ENCODE results near the gene WNT3. TPM values are rescaled to one million over a fixed set of nuclear protein-coding genes. Genes with fewer than 3 reads are reported as not detected.

WNT3 gene
- total and polyA plus RNA-seq, 10 donors, result 0.32 to 0.94 (median 0.67) TPM

DNA sequence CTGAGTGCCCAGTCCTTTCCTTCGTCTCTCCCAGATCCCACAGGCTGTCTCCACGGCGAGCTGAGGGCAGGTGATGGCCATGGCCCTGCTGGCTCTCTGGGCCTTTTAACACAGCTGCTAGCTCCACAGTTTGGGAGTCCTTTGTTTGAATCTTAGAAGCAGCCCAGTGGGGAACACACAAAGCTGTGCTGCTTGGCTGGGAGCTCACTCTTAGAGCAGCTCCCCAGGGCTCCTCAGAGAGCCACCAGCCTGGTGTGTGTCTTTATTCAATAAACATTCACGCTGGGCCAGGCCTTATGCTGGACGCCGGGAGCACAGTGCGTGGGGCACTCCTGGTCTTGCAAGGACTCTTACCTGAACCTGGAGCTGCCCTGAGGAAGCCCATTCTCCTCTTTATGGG, 29.7 kb downstream of the WNT3 start:
- Histone ChIP-seq H3K4me1 (no peaks in the 10 kb centered on the region), H3K36me3 (no peaks in the 10 kb centered on the region), H3K9me3 (peaks cover 0 to 12% (median 4%) of the 10 kb centered on the region in 8 donors), H3K4me3 (no peak overlapping the region), H3K27me3 (replicated peaks in 1 of 7) (peaks cover 0 to 38% (median 0%) of the 10 kb centered on the region in 7 donors), H3K27ac (no peak overlapping the region)
- no peak for DNase-seq
- no peak for TF ChIP-seq POLR2A (IDR thresholded peaks at IDR 0.05)
- TF ChIP-seq, protein P1, sequence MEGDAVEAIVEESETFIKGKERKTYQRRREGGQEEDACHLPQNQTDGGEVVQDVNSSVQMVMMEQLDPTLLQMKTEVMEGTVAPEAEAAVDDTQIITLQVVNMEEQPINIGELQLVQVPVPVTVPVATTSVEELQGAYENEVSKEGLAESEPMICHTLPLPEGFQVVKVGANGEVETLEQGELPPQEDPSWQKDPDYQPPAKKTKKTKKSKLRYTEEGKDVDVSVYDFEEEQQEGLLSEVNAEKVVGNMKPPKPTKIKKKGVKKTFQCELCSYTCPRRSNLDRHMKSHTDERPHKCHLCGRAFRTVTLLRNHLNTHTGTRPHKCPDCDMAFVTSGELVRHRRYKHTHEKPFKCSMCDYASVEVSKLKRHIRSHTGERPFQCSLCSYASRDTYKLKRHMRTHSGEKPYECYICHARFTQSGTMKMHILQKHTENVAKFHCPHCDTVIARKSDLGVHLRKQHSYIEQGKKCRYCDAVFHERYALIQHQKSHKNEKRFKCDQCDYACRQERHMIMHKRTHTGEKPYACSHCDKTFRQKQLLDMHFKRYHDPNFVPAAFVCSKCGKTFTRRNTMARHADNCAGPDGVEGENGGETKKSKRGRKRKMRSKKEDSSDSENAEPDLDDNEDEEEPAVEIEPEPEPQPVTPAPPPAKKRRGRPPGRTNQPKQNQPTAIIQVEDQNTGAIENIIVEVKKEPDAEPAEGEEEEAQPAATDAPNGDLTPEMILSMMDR (IDR thresholded peaks at IDR 0.05 in 8 of 11, conservative IDR thresholded peaks at IDR 0.05 in 3 of 11), result no peak
- TF ChIP-seq POLR2AphosphoS5 (IDR thresholded peaks at IDR 0.05), result no peak
- intact Hi-C loops (cut with DNase I; ENCODE audit: low total_unique reads), result no loop called here
- 87 to 95% (median 90%) methylated on average over 5 to 7 of the region's 7 CpGs for WGBS, 5 donors

DNA sequence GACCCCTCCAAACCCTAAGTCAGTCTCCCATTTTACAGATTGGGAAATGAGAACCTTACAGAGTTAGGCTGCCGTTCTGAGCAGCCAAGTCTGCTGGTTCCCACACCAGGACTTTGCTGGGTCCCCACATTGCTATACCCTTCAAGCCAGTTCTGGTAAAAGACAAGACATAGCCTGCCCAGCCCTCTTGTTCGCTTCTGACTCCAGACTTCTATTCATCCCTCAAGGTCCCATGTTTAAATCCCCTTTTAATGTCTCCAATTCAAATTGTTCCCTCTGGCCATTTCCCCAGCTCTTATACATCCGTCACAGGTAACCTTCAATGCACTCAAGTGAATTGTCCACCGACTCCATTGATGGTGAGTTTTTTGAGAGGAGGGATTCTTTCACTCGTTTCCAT, 30.2 kb downstream of the WNT3 start:
- WGBS, 5 donors, result 83 to 94% (median 93%) methylated on average over 5 of the region's 5 CpGs
- Histone ChIP-seq H3K27me3 (replicated peaks in 1 of 7) (peaks cover 0 to 35% (median 0%) of the 10 kb centered on the region in 7 donors), H3K36me3 (no peaks in the 10 kb centered on the region), H3K9me3 (peaks cover 0 to 12% (median 4%) of the 10 kb centered on the region in 8 donors), H3K4me3 (no peak overlapping the region), H3K27ac (no peak overlapping the region), H3K4me1 (no peaks in the 10 kb centered on the region)
- intact Hi-C loops (cut with DNase I; ENCODE audit: low total_unique reads), result no loop called here
- DNase-seq, result no peak
- no peak for TF ChIP-seq POLR2A (IDR thresholded peaks at IDR 0.05)
- TF ChIP-seq, protein P1 (IDR thresholded peaks at IDR 0.05 in 8 of 11, conservative IDR thresholded peaks at IDR 0.05 in 3 of 11), result no peak

DNA sequence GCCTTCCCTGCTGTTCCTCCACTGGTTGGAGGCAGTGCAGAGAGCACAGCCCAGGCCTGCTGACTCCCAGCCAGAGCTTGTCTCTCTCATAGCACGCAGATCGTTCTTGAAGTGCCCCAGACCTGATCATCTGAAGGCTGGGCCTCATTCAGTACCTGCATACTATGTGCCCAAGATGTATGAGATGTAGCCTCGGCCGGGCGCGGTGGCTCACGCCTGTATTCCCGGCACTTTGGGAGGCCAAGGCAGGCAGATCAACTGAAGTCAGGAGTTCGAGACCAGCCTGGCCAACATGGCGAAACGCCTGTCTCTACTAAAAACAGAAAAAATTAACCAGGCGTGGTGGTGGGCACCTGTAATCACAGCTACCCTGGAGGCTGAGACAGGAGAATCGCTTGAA, 31.0 kb downstream of the WNT3 start:
- H3K9me3 ChIP-seq, result peaks cover 0 to 12% (median 4%) of the 10 kb centered on the region in 8 donors
- intact Hi-C loops (cut with DNase I; ENCODE audit: low total_unique reads), result no loop called here
- TF ChIP-seq, protein P1 (IDR thresholded peaks at IDR 0.05 in 8 of 11, conservative IDR thresholded peaks at IDR 0.05 in 3 of 11), result no peak
- TF ChIP-seq POLR2A (IDR thresholded peaks at IDR 0.05) (no peak), POLR2AphosphoS5 (IDR thresholded peaks at IDR 0.05) (no peak)
- no peaks in the 10 kb centered on the region for H3K4me1 ChIP-seq
- 94 to 98% (median 97%) methylated on average over 13 of the region's 13 CpGs for WGBS, 5 donors
- DNase-seq, result no peak
- H3K27ac ChIP-seq, result no peak overlapping the region
- no peaks in the 10 kb centered on the region for H3K36me3 ChIP-seq
- peaks cover 0 to 31% (median 0%) of the 10 kb centered on the region in 7 donors for H3K27me3 ChIP-seq (replicated peaks in 1 of 7)
- no peak overlapping the region for H3K4me3 ChIP-seq

DNA sequence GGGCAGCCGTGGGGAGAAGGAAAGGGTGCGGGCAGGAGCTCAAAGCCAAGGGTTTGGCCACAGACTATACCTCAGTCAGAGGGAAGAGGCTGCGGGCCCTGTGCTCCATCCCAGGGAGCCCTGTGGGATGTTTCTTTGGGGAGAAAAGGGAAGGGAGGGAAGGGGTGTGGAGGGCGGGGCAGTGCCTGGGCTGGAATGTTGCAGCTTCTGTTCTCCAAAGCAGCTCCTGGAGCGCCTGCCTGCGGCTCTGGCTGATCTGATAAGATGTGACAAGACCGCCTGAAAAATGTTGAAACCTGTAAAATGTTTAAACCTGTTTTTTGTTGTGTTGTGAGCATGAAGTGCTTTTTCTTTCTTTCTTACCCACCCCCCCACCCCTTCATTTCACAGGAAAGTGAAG, 32.8 kb downstream of the WNT3 start:
- TF ChIP-seq POLR2AphosphoS5 (IDR thresholded peaks at IDR 0.05), result no peak
- TF ChIP-seq POLR2A (IDR thresholded peaks at IDR 0.05), result no peak
- TF ChIP-seq, protein P1 (IDR thresholded peaks at IDR 0.05 in 8 of 11, conservative IDR thresholded peaks at IDR 0.05 in 3 of 11), result no peak
- no peak for DNase-seq
- WGBS, 5 donors, result 68 to 76% (median 72%) methylated on average over 7 of the region's 7 CpGs
- intact Hi-C loops (cut with DNase I; ENCODE audit: low total_unique reads), result no loop called here
- no peaks in the 10 kb centered on the region for H3K4me1 ChIP-seq
- peaks cover 0 to 12% (median 4%) of the 10 kb centered on the region in 8 donors for H3K9me3 ChIP-seq
- no peak overlapping the region for H3K27ac ChIP-seq
- H3K4me3 ChIP-seq, result no peak overlapping the region
- no peaks in the 10 kb centered on the region for H3K36me3 ChIP-seq
- H3K27me3 ChIP-seq (replicated peaks in 1 of 7), result peaks cover 0 to 13% (median 0%) of the 10 kb centered on the region in 7 donors

Data from spleen (tissue), 11 donors.